ENCODE data around the gene ITPR3.

Gene ITPR3

DNA sequence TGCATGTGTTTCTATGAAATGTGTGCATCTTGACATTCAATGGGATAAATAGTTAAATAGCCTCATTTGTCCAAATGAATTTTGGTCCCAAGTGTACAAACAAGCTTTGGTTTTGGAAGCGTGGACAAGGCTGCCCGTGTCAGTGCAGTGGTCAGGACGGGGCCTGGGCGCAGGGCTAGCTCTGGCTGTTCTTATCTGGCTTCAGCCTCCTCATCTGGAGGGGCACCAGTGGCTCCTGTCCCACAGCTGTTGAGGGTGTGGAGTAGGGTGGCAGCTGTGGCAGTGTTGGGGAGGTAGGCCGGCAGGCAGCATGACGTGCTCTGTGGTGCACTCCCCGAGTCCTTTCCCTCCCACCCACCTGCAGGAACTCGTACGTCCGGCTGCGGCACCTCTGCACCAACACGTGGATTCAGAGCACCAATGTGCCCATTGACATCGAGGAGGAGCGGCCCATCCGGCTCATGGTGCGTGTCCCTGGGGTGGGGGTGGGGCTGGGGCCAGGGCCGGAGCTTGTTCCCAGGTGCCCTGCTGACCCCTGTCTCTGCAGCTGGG is 43.5 kb downstream of the ITPR3 start:
- in situ Hi-C loops (cut with MboI; ENCODE audit: low sequenced_read_pairs), result no loop called here

GRCh38 chr6:33665957-33666356 is 44.8 kb downstream of the ITPR3 start:
- in situ Hi-C loops (cut with MboI; ENCODE audit: low sequenced_read_pairs), result no loop called here

DNA sequence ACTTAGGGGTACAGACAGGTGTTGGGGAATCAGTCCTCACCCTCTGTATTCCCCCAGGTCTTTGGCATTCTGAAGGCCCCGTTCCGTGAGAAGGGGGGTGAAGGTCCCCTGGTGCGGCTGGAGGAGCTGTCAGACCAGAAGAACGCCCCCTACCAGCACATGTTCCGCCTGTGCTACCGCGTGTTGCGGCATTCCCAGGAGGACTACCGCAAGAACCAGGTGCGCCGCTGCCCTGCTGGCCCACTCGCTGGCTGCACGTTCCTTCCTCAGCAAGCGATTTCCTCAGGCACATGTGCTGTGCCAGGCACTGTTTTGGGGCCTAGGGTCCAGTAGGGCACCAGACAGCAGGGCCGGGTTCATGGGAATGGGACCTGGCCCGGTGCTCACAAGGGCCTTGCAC is 46.0 kb downstream of the ITPR3 start:
- in situ Hi-C loops (cut with MboI; ENCODE audit: low sequenced_read_pairs), result no loop called here

DNA sequence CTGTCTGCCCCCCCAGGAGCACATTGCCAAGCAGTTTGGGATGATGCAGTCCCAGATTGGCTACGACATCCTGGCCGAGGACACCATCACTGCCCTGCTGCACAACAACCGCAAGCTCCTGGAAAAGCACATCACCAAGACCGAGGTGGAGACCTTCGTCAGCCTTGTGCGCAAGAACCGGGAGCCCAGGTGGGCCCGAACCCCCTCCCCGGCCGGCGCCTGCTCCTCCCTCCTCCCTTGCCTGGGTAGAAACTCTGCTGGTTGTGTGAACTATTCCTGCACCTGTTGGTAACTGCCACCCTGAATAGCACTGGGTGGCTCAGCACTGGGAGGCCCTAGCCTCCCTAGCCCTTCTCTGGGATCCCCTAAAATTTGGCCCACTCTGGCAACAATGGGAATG is 46.7 kb downstream of the ITPR3 start:
- in situ Hi-C loops (cut with MboI; ENCODE audit: low sequenced_read_pairs), result no loop called here

- in situ Hi-C loops (cut with MboI; ENCODE audit: low sequenced_read_pairs), result no loop called here
Observed at GRCh38 chr6:33668328-33668727, 47.2 kb downstream of the ITPR3 start.

DNA sequence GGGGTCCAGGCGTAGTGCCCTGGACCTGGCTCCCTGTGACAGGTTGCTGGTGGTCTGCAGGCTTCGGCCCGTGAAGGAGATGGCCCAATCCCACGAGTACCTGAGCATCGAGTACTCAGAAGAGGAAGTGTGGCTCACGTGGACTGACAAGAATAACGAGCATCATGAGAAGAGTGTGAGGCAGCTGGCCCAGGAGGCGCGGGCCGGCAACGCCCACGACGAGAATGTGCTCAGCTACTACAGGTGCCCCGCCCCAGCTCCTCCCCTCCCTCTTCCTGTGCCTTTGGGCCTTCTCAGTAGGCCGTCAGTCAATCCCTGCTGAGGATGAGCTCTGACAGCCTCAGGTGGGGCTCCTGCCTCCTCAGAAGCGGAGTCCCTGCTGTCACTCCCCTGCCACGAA is 47.8 kb downstream of the ITPR3 start:
- in situ Hi-C loops (cut with MboI; ENCODE audit: low sequenced_read_pairs), result no loop called here

DNA sequence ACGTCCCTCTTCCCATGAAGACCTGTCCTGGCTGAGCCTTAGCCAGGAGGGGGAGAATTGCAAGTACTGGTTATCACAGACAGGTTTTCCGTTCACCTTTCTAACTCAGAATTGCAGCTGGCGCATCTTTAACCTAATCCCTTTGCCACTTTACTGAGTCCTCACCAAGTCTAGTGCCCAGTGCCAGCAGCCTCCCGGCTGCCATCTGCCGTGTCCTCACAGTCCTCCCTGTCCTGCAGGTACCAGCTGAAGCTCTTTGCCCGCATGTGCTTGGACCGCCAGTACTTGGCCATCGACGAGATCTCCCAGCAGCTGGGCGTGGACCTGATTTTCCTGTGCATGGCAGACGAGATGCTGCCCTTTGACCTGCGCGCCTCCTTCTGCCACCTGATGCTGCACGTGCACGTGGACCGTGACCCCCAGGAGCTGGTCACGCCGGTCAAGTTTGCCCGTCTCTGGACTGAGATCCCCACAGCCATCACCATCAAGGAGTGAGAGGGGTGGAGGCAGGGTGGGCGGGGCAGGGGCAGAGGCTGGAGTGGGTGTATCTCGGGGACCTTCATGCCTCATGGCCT is 49.1 kb downstream of the ITPR3 start:
- in situ Hi-C loops (cut with MboI; ENCODE audit: low sequenced_read_pairs), result no loop called here

GRCh38 chr6:33670971-33671743 is 50.0 kb downstream of the ITPR3 start:
- in situ Hi-C loops (cut with MboI; ENCODE audit: low sequenced_read_pairs), result no loop called here

DNA sequence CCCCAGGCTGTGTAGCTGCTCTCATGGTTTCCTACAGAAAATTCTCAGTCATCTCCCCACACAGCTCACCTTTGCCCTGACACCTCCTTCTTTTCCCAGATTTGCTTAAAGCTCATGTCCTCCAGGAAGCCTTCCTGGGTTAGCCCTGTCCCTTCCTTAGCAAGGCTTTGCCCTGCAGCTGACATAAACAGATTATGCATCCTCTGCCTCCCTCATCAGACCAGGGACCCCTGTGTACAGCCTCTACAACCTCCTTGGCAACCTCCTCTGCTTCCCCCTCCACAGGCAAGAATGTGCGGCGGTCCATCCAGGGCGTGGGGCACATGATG is 50.6 kb downstream of the ITPR3 start:
- in situ Hi-C loops (cut with MboI; ENCODE audit: low sequenced_read_pairs), result no loop called here

- in situ Hi-C loops (cut with MboI; ENCODE audit: low sequenced_read_pairs), result no loop called here
Observed at GRCh38 chr6:33672808-33673207, 51.7 kb downstream of the ITPR3 start.

DNA sequence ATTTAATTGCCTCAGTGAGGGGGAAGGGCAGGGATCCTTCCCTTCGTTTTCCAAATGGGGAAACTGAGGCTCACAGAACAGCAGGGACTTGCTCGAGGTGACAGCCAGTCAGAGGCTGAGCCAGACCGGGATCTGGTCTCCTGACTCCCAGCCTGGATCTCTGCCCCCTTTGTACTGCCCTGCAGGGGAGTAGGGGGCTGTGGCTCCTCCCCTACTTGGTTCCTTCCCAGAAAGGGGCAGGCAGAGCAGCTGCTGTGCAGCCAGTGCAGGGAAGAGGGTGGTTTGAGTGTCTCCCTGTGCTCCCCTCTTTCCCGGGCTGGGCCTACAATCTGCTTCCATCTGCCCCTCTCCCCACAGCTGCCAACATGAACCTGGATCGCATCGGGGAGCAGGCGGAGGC is 52.7 kb downstream of the ITPR3 start:
- in situ Hi-C loops (cut with MboI; ENCODE audit: low sequenced_read_pairs), result no loop called here

DNA sequence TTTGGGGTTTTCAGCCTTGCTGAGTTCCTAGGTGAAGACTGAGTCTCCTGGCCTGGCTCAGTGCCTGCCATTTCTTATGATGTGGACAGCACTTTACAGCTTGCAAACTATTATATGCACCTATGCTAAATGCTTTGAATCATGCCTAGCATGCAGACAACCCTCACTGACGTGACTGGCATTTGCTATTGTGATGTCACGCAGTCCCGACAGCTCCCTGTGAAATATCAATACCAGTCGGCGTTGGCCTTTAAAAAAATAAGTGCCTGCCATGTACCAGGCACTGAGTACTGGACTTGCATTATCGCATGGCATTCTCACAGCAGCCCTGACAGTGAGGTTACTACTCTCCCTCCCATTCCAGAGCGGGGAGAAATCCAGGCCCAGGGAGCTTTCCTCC is 54.8 kb downstream of the ITPR3 start:
- in situ Hi-C loops (cut with MboI; ENCODE audit: low sequenced_read_pairs), result no loop called here

DNA sequence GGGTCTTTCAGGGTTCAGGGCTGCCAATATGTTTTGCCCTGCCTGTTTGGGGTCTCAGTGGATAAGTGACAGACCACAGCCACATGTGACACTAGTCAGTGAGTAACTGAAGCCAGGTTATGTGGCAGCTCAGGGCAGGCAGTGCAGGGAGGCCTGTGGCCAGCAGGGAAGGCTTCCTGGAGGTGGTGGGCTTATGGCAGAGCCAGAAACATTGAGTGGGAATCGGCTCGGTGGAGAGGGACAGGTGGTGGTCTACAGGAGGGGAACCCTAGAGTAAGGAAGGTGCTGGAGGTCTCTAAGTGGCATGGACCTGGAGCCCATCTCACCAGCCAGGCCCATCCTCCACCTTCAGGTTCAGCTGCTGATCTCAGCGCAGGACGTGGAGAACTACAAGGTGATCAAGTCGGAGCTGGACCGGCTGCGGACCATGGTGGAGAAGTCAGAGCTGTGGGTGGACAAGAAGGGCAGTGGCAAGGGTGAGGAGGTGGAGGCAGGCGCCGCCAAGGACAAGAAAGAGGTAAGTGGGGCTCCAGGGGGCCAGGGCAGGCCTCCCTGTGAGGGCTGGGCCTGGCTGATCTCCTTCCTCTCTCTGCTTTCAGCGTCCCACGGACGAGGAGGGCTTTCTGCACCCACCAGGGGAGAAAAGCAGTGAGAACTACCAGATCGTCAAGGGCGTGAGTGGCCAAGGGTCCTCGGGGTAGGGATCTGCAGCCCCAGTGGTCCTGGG is 55.5 kb downstream of the ITPR3 start:
- in situ Hi-C loops (cut with MboI; ENCODE audit: low sequenced_read_pairs), result no loop called here

DNA sequence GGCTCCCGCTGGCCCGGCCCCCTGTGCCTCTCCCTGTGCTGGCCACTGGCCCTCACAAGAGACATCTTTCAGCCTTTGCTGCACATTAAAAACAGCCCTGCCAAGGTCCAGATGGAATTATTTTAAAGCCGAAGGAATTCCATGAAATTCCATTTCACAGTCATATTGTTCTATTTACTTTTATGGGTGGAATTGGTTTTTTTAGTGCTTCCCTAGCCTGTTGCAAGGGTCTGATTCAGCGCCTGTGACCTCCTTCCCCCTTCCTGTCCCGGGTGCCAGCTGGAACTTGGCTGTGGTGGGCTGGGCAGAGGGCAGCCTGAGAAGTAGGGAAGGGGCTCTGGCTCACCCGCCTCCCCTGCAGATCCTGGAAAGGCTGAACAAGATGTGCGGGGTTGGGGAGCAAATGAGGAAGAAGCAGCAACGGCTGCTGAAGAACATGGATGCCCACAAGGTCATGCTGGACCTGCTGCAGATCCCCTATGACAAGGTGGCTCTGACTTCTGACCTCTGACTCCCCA is 56.1 kb downstream of the ITPR3 start:
- in situ Hi-C loops (cut with MboI; ENCODE audit: low sequenced_read_pairs), result no loop called here

DNA sequence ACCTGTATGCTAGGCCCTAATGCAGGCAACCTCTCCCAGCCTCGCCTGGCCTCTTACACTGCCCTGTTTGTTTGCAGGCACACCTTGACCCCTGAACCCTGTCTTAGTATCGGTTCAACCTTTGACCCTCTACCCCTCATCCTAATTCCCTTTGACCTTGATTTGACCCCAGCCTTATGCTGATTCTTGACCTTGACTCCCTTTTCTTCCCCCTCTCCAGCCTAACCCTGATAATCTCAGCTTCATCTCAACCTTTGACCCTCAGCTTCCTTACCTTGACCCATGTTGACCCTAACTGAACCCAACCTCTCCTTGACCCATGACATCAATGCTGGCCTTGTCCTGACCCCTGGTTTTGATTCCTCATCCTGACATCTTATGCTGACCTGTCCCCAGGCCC is 56.6 kb downstream of the ITPR3 start:
- in situ Hi-C loops (cut with MboI; ENCODE audit: low sequenced_read_pairs), result no loop called here

DNA sequence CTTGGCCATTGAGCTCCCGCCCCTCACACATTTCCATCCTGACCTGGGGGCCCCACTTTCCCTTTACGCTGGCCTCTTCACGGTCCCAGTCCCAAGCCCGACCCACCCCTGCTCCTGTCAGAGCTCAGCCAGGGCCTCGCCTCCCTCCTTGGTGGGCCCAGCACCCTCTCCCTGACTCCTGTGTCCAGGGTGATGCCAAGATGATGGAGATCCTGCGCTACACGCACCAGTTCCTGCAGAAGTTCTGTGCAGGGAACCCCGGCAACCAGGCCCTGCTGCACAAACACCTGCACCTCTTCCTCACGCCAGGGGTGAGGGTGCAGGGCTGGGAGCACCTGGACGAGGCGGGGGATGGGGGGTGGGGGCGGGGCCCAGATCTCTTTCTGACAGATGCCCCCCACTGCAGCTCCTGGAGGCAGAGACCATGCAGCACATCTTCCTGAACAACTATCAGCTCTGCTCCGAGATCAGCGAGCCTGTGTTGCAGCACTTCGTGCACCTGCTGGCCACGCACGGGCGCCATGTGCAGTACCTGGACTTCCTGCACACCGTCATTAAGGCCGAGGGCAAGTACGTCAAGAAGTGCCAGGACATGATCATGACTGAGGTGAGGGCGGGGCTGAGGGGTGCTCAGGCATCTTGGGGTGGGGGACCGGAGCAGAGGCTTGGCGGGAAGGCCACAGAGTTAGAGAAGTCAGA is 57.3 kb downstream of the ITPR3 start:
- in situ Hi-C loops (cut with MboI; ENCODE audit: low sequenced_read_pairs), result no loop called here

DNA sequence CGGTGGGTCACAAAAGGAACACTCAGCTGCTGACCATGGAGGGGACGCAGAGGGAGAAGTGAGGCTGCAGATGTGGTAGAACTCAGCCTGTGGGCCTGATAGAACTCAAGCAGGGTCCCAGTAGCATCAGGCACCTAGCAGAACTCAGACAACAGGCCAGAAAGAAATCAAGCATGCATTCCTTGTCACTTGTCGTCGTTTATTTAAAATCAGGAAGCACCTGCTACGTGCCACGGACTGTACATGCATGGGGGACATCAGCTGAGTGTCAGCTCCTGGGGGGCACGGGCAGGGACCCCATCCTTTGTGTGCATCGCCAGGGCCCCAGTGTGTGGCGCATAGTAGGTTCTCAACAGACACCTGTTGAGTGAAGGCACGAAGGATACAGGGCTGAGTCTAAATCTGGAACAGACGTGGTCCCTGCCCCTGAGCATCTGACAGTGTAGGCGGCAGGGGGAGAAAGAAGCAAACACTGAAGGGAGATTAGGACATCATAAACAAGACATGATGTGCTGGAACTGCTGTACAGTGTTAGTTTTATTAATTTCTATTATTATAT is 57.9 kb downstream of the ITPR3 start:
- in situ Hi-C loops (cut with MboI; ENCODE audit: low sequenced_read_pairs), result no loop called here

DNA sequence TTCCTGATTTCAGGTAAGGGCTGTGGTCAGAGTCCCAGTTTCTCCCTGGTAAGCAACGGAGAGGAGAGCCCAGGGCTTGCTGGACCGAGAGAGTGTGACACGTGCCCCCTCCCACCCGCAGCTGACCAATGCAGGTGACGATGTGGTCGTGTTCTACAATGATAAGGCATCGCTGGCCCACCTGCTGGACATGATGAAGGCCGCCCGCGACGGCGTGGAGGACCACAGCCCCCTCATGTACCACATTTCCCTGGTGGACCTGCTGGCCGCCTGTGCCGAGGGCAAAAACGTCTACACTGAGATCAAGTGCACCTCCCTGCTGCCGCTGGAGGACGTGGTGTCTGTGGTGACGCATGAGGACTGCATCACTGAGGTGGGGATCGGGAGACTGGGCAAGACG is 58.6 kb downstream of the ITPR3 start:
- in situ Hi-C loops (cut with MboI; ENCODE audit: low sequenced_read_pairs), result no loop called here

DNA sequence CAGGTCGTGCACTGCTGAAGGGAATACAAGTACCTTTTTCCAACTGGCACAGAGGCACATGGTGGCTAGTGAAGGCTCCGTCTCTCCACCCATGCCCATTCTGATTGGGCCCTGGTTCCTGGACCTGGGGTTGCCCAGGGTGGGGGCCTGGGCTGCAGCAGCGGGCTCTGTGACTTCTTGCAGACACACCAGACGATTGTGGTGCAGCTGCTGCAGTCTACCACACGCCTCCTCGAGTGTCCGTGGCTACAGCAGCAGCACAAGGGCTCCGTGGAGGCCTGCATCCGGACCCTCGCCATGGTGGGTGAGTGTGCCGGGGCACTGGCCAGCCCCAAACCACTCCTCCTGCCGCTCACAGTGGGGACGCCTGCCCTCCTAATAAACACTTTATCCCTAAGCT is 61.2 kb downstream of the ITPR3 start:
- in situ Hi-C loops (cut with MboI; ENCODE audit: low sequenced_read_pairs), result no loop called here

- in situ Hi-C loops (cut with MboI; ENCODE audit: low sequenced_read_pairs), result no loop called here
Observed at GRCh38 chr6:33683051-33683571, 62.0 kb downstream of the ITPR3 start.

Data from hTERT RPE-1 (cell line).